Smooth muscle cell (in vitro differentiated cells): ENCODE data around the gene SEMA4G. TPM values are rescaled to one million over a fixed set of nuclear protein-coding genes. Genes with fewer than 3 reads are reported as not detected.

Experiments used
- DNase-seq: peaks from one replicate; lab custom pipeline; 2025; ENCODE audit not compliant: unreplicated experiment; lab: John Stamatoyannopoulos, UW
- H2AFZ ChIP-seq: fragments of 200-600 bp; sonication (generic); 2 replicates; pipeline ENCODE4 v1.6.0; 2016; ENCODE audit warnings: antibody characterized with exemption, low read depth, mild to moderate bottlenecking
- H3F3A ChIP-seq: fragments of 200-600 bp; sonication (generic); 2 replicates; pipeline ENCODE4 v1.6.0; 2017; ENCODE audit warnings: antibody characterized with exemption, low read depth
- H3K27ac ChIP-seq: fragments of 200-600 bp; sonication (generic); 2 replicates; pipeline ENCODE4 v1.5.1; 2016; ENCODE audit warnings: low read depth, mild to moderate bottlenecking
- H3K27me3 ChIP-seq: fragments of 200-600 bp; sonication (generic); 2 replicates; pipeline ENCODE4 v1.6.1; 2016; ENCODE audit warnings: low read depth, mild to moderate bottlenecking
- H3K36me3 ChIP-seq: fragments of 200-600 bp; sonication (generic); 2 replicates; pipeline ENCODE4 v1.5.1; 2016; ENCODE audit warnings: low read depth
- H3K4me1 ChIP-seq: fragments of 200-600 bp; sonication (generic); 2 replicates; pipeline ENCODE4 v1.5.1; 2016; ENCODE audit warnings: low read depth
- H3K4me2 ChIP-seq: fragments of 200-600 bp; sonication (generic); 2 replicates; pipeline ENCODE4 v1.6.0; 2016; ENCODE audit warnings: mild to moderate bottlenecking
- H3K4me3 ChIP-seq: fragments of 200-600 bp; sonication (generic); 2 replicates; pipeline ENCODE4 v1.5.1; 2016; ENCODE audit warnings: mild to moderate bottlenecking
- H3K79me2 ChIP-seq: fragments of 200-600 bp; sonication (generic); 2 replicates; pipeline ENCODE4 v1.6.0; 2016; ENCODE audit warnings: low read depth, mild to moderate bottlenecking
- H3K9ac ChIP-seq: fragments of 200-600 bp; sonication (generic); 2 replicates; pipeline ENCODE4 v1.6.0; 2016; ENCODE audit warnings: low read depth
- H3K9me3 ChIP-seq: fragments of 200-600 bp; sonication (generic); replicated peaks from 2 replicates; pipeline ENCODE4 v1.5.1; 2016; ENCODE audit warnings: low read depth
- H4K20me1 ChIP-seq: fragments of 200-600 bp; sonication (generic); 2 replicates; pipeline ENCODE4 v1.6.0; 2016; ENCODE audit warnings: low read depth
- CTCF ChIP-seq: fragments of 200-600 bp; sonication (generic); IDR thresholded peaks from 2 replicates; pipeline ENCODE4 v1.5.1; 2017; ENCODE audit warnings: borderline replicate concordance, mild to moderate bottlenecking, antibody characterized with exemption; ENCODE audit not compliant: insufficient read depth, poor library complexity, severe bottlenecking
- WGBS: methylation state at CpG from one replicate; pipeline ENCODE4 v1.1.7; 2016; ENCODE audit warnings: low lambda C conversion rate; 5-methylcytosine and 5-hydroxymethylcytosine counted together
- polyA plus RNA-seq: library from polyadenylated mRNA; unstranded; fragments of >200 nt; fragmentation: Nextera tagmentation; extraction: Ambion mirVana; gene quantifications from 2 replicates; pipeline ENCODE4 v1.2.1, GENCODE V29; 2016
- total RNA-seq: library from RNA; depleted of rRNA; stranded (reverse); fragments of >200 nt; gene quantifications from 2 replicates; pipeline ENCODE4 v1.2.3, GENCODE V29; 2014

Gene SEMA4G
- total and polyA plus RNA-seq, 2 experiments from 2014 or later, result 4.2 to 7.1 TPM

GRCh38 chr10:101015582-101015973 is 46.3 kb downstream of the SEMA4G start:
- Histone ChIP-seq H2AFZ (no peak overlapping the region), H4K20me1 (no peaks in the 10 kb centered on the region), H3K4me3 (no peak overlapping the region), H3K79me2 (no peaks in the 10 kb centered on the region), H3K36me3 (no peaks in the 10 kb centered on the region), H3K9me3 (no peaks in the 10 kb centered on the region), H3K9ac (no peak overlapping the region), H3K4me2 (no peak overlapping the region), H3K27ac (no peak overlapping the region), H3K4me1 (no peaks in the 10 kb centered on the region), H3F3A (no peaks in the 10 kb centered on the region), H3K27me3 (peaks cover 26% of the 10 kb centered on the region)
- DNase-seq, result no peak
- TF ChIP-seq CTCF, result no peak
- WGBS, result 86% methylated on average over 8 of the region's 8 CpGs

GRCh38 chr10:101016814-101017213 is 47.5 kb downstream of the SEMA4G start:
- Histone ChIP-seq H4K20me1 (no peaks in the 10 kb centered on the region), H3K4me2 (no peak overlapping the region), H3F3A (no peaks in the 10 kb centered on the region), H3K9me3 (no peaks in the 10 kb centered on the region), H2AFZ (no peak overlapping the region), H3K79me2 (no peaks in the 10 kb centered on the region), H3K36me3 (no peaks in the 10 kb centered on the region), H3K27me3 (peaks cover 26% of the 10 kb centered on the region), H3K4me3 (no peak overlapping the region), H3K27ac (no peak overlapping the region), H3K9ac (no peak overlapping the region), H3K4me1 (no peaks in the 10 kb centered on the region)
- 74% methylated on average over 5 of the region's 5 CpGs for WGBS
- TF ChIP-seq CTCF, result no peak
- no peak for DNase-seq

GRCh38 chr10:101018118-101018599 is 48.9 kb downstream of the SEMA4G start:
- Histone ChIP-seq H3K79me2 (no peaks in the 10 kb centered on the region), H3K4me3 (no peak overlapping the region), H3K4me1 (no peaks in the 10 kb centered on the region), H3K27me3 (peaks cover 26% of the 10 kb centered on the region), H3K4me2 (no peak overlapping the region), H3K27ac (no peak overlapping the region), H4K20me1 (no peaks in the 10 kb centered on the region), H2AFZ (no peak overlapping the region), H3K36me3 (no peaks in the 10 kb centered on the region), H3K9ac (no peak overlapping the region), H3F3A (no peaks in the 10 kb centered on the region), H3K9me3 (no peaks in the 10 kb centered on the region)
- TF ChIP-seq CTCF, result no peak
- 37% methylated on average over 20 of the region's 20 CpGs for WGBS
- DNase-seq, result no peak
